ENCODE data around the gene PPIG.

GRCh38 chr2:169684135-169684565 lies 100.0 kb downstream of the PPIG start:
- no peak for TF ChIP-seq ZNF473 (tag by site-specific recombination; IDR thresholded peaks at IDR 0.05)
- TF ChIP-seq ZNF707 (tag by site-specific recombination; IDR thresholded peaks at IDR 0.05), result no peak
- TF ChIP-seq ZFP3 (tag by site-specific recombination; IDR thresholded peaks at IDR 0.05; ENCODE audit: low read depth), result no peak
- TF ChIP-seq ZNF560 (tag by site-specific recombination; IDR thresholded peaks at IDR 0.05; ENCODE audit: borderline replicate concordance), result no peak
- no peak for TF ChIP-seq IKZF3 (tag by site-specific recombination; IDR thresholded peaks at IDR 0.05)
- TF ChIP-seq, protein P1, sequence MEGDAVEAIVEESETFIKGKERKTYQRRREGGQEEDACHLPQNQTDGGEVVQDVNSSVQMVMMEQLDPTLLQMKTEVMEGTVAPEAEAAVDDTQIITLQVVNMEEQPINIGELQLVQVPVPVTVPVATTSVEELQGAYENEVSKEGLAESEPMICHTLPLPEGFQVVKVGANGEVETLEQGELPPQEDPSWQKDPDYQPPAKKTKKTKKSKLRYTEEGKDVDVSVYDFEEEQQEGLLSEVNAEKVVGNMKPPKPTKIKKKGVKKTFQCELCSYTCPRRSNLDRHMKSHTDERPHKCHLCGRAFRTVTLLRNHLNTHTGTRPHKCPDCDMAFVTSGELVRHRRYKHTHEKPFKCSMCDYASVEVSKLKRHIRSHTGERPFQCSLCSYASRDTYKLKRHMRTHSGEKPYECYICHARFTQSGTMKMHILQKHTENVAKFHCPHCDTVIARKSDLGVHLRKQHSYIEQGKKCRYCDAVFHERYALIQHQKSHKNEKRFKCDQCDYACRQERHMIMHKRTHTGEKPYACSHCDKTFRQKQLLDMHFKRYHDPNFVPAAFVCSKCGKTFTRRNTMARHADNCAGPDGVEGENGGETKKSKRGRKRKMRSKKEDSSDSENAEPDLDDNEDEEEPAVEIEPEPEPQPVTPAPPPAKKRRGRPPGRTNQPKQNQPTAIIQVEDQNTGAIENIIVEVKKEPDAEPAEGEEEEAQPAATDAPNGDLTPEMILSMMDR (tag by site-specific recombination; IDR thresholded peaks at IDR 0.05), result no peak
- TF ChIP-seq, protein P2, sequence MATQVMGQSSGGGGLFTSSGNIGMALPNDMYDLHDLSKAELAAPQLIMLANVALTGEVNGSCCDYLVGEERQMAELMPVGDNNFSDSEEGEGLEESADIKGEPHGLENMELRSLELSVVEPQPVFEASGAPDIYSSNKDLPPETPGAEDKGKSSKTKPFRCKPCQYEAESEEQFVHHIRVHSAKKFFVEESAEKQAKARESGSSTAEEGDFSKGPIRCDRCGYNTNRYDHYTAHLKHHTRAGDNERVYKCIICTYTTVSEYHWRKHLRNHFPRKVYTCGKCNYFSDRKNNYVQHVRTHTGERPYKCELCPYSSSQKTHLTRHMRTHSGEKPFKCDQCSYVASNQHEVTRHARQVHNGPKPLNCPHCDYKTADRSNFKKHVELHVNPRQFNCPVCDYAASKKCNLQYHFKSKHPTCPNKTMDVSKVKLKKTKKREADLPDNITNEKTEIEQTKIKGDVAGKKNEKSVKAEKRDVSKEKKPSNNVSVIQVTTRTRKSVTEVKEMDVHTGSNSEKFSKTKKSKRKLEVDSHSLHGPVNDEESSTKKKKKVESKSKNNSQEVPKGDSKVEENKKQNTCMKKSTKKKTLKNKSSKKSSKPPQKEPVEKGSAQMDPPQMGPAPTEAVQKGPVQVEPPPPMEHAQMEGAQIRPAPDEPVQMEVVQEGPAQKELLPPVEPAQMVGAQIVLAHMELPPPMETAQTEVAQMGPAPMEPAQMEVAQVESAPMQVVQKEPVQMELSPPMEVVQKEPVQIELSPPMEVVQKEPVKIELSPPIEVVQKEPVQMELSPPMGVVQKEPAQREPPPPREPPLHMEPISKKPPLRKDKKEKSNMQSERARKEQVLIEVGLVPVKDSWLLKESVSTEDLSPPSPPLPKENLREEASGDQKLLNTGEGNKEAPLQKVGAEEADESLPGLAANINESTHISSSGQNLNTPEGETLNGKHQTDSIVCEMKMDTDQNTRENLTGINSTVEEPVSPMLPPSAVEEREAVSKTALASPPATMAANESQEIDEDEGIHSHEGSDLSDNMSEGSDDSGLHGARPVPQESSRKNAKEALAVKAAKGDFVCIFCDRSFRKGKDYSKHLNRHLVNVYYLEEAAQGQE (tag by site-specific recombination; IDR thresholded peaks at IDR 0.05), result no peak
- TF ChIP-seq YY1 (tag by site-specific recombination; IDR thresholded peaks at IDR 0.05), result no peak

Data from HEK293 (cell line).